Embryonic facial prominence (tissue), 1 donor: ENCODE measurements around the gene FNDC10.
"Not testable (repeated sequence)": the region's sequence is repeated elsewhere in the genome, so short reads cannot be mapped to it uniquely, and the experiment has no call there.

Source experiments
- DNase-seq: peaks from one replicate; pipeline ENCODE4 v3.0.0-alpha.2; 2016; ENCODE audit errors: extremely low spot score

FNDC10 gene

GRCh38 chr1:1599935-1600860 lies at the start of gene FNDC10:
Gene FNDC10 (minus strand): TSS chr1:1600135. CDS start chr1:1600015, 120 bp downstream.
- DNase-seq: no peak

- DNase-seq: not testable (repeated sequence)
These were observed 48.3 kb upstream of the FNDC10 start for GRCh38 chr1:1648265-1648664.

GRCh38 chr1:1647567-1648241 lies 47.8 kb upstream of the FNDC10 start:
- not testable (repeated sequence) for DNase-seq

DNA sequence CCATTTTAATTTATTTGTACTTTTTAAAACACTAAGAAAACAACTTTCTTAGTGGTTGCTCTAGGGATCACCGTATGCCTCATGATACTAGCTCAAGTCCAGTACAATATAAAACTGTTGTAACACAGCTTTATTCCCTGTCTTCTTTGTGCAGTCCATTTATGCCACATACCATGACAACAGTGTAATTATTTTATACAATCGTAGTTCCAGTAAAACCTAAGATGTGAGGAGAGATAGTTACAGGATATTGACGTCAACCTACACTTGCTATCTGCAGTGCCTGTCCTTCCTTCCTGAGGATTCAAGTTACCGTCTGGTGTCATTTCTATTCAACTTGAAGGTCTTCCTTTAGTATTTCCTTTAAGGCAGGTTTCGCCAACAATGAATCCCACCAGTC lies 46.4 kb upstream of the FNDC10 start:
- DNase-seq: not testable (repeated sequence)

DNA sequence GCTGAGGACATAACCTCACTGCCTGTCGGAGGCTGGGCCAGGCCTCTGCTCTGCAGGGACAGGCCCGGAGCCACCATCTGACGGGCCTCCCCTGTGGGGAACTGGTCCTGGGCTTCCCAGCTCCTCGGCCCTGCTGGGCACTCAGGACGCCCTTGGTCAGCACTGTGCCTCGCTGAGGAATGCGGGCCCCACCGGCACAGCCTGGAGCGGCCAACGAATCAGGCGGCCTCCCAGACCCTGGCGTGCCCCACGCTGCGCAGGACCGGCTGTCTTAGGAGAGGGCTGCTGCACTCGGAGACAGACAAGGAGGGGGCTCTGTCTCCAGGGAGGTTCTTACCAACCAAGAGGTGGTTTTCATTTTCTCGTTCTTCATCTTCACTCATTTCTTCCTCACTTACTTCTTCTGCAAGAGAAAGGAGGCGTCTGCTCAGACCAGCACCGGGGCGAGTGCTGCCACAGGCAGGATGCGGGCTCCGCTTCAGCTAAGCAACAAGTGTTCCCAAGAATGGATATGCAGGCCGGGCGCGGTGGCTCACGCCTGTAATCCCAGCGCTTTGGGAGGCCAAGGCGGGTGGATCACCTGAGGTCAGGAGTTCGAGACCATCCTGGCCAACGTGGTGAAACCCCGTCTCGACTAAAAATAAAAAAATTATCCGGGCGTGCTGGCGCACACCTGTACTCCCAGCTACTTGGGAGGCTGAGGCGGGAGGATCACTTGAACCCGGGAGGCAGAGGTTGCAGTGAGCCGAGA lies 41.0 kb upstream of the FNDC10 start:
- not testable (repeated sequence) for DNase-seq

DNA sequence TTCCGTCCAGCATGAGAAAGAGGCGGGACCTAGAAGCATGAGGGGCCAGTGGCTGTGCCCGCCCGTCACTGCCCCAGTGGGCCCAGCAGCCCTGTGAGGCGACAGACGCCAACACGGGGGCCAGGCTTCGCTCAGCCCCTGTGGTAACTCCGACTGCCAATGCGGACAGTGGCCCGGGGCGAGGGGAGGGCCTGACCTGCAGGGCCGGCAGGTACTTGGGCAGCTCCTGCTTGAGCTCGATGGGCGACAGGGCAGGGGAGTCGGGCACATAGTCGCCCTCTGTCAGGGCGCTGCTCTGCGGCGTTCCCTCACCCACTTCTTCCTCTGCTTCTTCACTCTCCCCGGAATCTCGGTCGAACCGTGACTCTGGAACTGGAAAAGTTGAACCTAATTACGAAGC lies 40.1 kb upstream of the FNDC10 start:
- DNase-seq: not testable (repeated sequence)

DNA sequence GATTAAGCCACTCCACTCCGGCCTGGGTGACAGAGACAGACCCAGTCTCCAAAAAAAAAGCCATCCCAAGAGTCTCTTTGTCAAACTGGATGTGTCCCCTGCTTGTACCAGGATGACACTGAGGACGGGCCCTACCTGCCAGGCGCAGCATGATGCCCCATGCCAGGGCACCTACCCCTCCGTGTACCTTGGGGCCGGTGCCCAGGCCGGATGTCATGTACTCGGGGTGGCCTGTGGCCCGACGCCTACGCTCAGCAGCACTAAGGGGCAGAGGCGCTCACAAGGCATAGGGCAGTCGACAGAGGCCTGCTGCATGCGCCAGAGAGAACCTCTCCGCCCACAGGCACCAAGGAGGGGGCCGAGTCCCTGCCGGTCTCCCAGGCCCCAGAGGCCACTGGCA lies 39.4 kb upstream of the FNDC10 start:
- not testable (repeated sequence) for DNase-seq

DNA sequence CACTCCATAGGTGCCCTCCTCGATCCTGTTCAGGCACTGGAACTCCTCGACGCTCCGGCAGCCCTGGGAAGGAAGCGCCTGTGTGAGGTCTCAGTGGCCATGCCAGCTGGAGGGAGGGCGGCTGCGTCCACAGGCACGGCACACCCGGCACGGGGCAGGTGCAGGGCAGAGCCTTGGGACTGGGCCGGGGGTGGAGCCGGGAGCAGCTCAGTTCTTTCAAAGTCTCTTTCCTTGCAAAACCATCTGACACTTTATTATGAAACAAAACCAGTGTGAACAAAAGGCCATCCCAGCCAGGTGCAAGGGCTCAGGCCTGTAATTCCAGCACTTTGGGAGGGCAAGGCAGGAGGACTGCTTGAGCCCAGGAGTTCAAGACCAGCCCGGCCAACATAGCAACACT lies 38.6 kb upstream of the FNDC10 start:
- DNase-seq: not testable (repeated sequence)

DNA sequence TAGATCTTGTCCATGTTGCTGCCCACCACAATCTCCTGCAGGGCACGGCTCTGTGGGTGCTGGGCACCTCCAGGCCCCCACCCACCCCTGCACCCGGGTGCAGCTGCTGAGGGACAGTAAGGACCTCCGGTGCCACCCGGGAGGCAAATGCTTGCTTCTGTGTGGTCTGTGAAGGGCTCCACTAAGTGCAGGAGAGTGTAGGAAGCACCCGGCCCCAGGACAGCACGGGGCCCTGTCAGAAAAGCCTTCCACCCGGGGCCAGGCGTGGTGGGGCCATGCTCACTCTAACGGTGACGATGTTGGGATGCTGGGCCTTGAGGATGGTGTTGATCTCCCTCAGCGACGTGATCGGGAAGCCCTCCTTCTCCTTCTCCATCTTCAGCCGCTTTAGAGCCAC lies 37.5 kb upstream of the FNDC10 start:
- not testable (repeated sequence) for DNase-seq

DNA sequence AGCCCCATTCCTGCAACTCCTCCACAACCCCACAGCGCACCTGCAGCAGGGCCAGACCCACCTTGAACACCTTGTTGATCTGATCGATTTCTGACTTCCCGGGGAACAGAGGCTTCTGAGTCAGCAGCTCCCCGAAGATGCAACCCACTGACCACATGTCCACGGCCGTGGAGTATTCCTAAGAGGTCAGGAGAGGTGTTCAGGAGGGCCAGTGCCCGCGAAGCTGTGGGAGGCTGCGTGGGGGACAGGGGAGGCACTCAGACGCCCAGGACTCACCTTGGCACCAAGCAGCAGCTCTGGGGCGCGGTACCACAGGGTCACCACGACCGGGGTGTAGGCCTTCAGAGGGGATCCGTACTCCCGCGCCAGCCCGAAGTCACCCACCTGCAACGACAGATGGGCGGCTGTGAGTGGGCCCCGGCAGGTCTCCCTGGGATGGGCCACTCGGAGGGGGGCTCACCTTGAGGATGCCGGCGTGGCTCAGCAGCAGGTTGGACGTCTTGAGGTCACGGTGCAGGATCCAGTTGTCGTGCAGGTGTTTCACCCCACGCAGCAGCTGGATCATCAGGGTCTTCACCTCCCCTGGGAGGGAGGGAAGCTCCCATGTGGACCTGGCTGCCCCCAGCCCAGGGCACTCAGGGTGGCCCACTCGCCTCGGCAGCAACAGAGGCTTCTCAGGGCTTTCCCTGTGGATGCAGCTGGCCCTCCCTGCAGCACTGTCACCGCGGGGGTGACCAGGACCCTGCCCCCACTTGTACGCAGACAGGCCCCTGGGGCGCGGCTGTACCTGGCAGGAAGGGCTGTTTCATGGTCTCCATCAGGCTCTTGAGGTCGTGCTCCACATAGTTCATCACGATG lies 36.9 kb upstream of the FNDC10 start:
- not testable (repeated sequence) for DNase-seq

DNA sequence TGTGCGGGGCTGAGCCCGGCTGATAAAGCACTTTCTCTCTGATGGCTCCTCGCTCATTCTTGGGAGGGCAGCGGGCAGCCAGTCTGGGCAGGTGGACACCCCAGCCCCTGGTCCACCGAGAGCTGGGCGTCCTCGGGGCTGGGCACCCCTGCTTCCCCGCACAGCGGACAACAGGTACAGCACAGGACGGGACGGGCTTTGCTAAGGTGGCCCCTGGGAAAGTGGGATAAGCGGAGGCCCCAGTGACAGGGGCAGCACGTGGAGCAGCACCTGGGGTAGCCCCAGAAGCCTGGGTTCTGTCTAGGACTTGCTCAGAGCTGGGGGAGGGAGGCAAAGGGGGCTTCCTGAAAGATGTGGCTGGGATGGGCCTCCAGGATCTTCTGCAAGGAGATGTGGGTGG lies 34.7 kb upstream of the FNDC10 start:
- DNase-seq: not testable (repeated sequence)

GRCh38 chr1:1633409-1633808 lies 33.5 kb upstream of the FNDC10 start:
- not testable (repeated sequence) for DNase-seq

DNA sequence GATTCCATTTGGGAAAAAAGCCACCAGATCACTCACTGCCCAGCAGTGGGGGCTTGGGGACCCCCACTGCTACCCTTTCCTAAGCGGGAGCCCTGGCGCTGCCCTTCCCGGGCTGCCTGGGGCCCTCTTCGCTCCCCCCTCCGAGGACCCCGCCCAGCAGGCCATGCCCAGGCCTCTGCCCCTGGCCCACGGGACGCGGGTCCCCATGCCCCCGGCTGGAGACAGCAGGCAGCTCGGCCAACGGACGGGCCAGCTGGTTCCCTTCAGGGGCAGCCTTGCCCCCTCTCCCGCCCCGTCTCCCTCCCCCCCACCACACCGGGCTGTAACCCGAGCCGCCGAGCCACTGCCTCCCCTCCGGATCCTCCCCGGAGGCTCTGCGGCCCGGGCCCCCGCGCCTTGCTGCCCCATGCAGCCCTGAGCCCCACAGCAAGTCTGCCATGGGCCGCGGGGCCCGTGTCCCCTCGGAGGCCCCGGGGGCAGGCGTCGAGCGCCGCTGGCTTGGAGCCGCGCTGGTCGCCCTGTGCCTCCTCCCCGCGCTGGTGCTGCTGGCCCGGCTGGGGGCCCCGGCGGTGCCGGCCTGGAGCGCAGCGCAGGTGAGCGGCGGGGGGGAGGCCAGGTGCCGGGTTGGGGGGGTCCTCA lies 32.0 kb upstream of the FNDC10 start, which contains the start of gene MMP23B:
Gene MMP23B, plus strand, starts transcription at position 392 of the 639 bp plus-strand sequence. Its CDS starts 46 bp downstream, at position 438.
- no peak for DNase-seq

GRCh38 chr1:1630965-1631781 lies 31.2 kb upstream of the FNDC10 start:
- no peak for DNase-seq

DNA sequence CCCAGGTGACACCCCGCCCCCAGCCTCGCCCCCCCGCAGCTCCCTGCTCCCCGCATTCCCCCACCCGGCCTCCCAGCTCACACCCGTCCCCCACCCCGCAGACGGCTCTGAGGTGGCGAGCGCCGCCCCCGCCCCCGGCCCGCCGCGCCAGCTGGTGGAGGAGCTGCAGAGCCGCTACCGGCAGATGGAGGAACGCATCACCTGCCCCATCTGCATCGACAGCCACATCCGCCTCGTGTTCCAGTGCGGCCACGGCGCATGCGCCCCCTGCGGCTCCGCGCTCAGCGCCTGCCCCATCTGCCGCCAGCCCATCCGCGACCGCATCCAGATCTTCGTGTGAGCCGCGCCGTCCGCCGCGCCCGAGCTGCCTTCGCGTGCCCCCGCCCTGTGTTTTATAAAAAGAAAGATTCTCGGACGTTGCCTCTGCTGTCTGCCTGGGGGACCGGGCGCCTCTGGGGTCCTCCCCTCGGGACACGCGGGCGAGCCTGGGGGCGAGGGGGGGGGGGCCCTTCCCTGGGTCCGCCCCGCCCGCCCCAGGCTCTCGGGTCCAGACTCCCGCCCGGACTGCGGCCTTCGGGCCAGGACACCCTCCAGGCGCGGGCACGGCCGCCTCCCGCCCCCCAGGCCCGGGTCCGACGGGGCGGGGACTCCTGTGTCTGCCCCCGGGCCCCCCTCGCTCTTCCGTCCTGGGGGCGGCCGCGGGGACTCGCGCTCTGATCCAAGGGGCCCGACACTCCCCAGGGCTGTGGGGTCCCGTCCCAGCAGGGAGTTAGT lies 30.4 kb upstream of the FNDC10 start:
- DNase-seq: peak; percentile 68

GRCh38 chr1:1629430-1630190 lies 29.7 kb upstream of the FNDC10 start:
- DNase-seq: no peak

GRCh38 chr1:1628754-1629429 lies 29.0 kb upstream of the FNDC10 start:
- no peak for DNase-seq
